Iris pigment epithelial cell (primary cell): Measurements from ENCODE around the gene LARGE1.
A peak's percentile ranks its signal among the peaks of the same experiment; 100 is the strongest.

Experiments used
- DNase-seq: peaks from one replicate; pipeline ENCODE4 v3.0.0-alpha.2; 2011; ENCODE audit warnings: low read depth

Gene LARGE1

DNA sequence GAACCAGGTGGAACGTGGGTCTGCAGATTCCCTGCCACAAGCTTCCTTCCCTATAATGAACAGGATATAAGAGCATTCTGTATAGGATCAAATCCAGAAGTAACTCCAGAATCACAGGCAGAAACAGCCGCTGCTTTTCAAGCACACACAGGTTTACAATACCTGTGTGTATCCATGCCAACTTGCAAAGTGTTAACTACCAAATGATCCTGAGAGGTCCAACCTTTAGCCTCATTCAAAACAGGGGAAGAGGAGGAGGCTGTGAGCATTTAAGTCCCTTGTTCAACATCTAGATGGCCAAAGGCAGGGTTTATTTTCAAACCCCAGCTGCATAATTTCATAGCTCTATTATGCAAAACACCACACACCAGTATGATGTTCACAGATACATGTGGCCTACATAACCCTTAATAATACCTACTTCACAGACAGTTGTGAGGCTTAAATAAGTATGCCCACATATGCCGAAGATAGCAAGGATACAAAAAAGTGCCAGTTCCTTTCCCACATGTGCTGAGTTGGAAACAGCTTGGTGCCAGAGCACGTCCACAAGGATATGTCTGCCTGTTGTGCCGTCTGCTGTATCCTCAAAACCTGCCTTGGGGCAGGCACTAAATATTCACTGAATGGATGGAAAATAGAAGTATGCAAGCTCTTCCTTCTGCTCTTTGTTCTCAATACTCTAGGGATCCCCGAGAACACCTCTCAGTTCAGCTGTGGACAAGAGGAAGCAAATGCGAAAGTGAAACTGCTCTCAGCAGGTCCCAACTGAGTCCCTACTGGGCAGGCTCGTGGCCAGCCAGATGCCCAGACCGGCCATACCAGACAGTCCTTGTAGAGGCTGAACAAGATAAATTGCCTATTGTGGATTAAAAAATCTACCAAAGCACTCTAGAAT, 66.8 kb downstream of the LARGE1 start:
- DNase-seq, result peak; percentile 27

DNA sequence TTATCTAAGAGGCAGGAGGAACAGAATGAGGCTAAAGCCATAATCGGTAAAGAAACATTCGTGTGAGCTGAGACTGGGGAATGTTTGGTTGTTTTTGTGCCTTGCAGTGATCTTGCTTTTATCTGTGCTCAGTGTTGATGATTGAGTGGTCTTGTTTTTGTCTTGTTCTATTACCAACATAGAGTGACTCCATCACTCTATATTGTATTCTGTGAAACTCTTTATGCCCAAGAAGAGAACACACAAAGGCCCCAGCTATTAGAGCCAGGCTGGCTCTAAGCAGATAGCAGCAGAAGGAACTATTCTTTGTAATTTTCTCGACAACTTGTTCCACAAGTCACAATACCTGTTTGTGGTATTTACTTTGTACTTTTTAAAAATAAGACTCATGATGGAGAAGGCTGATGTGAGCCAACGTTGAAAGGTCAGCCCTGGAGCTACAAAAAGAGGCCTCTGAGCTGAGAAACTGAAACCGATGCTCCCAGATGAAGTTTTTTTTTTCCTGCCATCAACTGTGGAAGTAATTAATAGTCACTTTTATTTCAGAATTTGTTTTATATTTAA, 68.4 kb downstream of the LARGE1 start:
- DNase-seq, result no peak

DNA sequence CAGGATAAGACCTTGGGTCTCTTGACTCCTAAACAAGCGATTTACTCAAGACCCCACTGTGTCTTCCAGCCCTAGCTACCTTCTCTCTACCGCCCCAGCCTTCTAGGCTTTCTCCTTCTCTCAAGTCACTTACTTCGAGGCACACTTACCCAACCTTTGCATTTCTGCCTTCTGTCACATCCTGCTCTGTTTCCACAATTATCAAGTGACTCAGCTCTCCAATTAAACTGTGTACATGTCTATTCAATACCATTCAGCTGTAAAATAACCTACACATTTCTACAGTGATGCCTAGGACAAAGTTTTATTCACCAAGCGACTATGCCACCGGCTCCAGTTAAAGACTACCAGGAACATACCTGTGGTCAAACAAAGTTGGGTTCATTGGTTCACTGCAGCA, 69.0 kb downstream of the LARGE1 start:
- DNase-seq, result no peak

DNA sequence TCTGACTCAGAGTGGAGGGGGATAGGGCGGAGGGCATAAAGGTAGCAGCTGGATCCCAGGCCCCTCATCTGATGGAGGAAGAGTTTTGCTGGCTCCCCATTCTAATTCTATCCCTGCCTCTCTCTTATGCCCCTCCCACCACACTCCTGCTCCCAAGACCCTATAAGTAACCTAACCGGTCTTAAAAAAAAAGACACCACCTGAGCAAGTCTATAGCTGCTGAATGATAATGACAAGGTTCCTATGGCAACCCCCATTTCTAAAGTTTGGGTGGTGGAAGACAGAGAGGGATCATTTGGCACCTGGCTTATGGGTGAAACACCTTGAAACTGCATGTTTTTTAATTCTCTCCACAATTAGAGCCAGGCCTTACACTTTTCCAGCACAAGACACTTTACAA, 69.6 kb downstream of the LARGE1 start:
- DNase-seq, result no peak

DNA sequence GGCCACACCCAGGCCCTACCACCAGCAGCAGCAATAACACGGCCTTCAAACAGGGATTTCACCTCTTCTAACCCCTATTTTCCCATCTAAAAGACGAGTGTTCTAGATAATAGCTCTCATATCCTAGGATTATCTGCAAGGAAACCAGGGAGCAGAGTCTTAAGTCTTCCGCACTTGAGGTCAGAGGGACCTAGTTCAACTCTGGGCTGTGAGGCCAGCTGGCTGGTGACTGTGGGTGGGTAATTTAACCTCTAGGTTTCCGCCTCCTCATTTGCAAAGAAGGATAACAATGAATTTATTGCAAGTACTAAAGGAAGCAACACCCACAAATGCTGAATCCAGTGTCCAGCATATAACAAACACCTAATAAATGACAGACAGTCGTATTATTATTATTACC, 70.1 kb downstream of the LARGE1 start:
- no peak for DNase-seq

DNA sequence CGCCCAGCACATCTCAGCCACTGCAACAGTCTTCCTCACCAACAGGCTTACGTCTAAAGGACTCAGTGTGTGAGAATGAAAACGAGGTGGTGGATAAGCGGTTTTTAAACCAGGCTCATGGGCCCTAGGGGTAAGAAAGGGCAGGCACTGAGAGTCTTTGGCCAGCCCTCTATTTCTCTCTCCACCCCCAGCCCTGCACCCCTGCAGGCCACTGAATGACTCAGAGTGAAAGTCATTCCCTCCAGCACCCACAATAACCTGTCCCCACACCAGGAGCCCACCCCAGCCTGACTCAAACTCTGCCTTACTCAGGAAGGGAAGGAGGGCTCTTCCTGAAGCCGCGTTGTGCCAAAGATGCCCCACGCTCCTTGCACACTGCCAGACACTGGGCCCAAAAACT, 72.0 kb downstream of the LARGE1 start:
- no peak for DNase-seq

DNA sequence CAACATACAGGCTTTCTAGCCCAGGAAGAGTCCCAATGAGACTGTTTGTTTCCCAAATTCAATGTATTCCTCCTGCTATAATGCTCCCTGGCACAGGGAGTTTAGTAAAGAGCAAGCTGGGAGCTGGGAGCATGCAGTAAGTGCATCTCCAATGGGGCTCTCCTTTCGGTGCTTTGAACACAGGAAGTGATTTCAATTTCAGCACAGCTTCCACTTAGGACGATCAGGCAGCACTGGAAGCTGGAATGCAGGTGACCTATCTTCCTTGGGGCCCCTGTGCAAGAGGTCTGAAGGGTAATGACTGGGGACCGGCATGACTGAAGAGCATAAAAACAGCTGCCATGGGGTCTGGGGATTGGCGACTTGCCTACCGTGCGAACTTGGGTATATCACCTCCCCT, 76.0 kb downstream of the LARGE1 start:
- no peak for DNase-seq

DNA sequence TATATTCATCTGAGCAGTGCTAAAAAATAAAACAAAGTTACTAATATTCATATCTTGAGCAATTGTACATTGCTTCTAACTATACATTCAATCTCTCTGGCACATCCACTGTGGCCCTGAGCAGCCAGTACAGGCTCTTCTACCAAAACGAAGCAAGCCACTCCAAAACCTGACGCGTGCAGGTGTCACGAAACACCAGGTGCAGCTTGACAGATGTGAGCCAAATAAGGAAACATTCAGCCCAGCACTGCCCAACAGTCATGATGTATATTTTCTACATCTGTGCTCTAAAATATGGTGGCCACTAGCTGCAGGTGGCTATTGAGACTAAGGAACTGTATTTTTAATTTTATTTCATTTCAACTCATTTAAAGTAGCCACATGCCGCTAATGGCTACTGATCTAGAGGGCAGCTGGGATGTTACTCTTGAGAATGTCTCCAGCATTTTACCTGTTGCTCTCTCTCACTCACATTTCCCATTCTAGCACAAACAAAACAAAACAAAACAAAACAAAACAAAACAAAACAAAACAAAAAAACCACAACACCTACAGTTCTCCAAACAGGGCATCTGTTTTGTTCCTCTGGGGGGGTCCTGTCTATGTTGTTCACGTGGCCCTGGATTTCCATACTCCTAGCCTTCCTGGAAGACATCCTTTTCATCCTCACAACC, 77.7 kb downstream of the LARGE1 start:
- no peak for DNase-seq

DNA sequence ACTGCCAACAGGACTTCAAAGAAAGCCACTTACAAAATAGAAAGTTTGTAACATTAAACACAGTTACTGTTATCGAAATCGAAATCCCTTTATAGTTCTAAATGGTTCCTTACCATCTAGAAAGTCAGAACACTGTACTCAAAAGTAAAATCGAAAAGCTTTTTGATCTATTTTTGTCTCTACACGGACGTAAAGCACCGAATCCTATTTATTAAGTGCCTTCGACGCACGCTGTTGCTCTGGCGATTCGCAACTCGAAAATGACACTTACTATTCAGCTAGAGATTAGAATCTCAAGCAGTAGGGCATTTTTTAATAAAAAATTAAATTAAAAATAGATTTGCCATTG, 78.3 kb downstream of the LARGE1 start:
- no peak for DNase-seq

DNA sequence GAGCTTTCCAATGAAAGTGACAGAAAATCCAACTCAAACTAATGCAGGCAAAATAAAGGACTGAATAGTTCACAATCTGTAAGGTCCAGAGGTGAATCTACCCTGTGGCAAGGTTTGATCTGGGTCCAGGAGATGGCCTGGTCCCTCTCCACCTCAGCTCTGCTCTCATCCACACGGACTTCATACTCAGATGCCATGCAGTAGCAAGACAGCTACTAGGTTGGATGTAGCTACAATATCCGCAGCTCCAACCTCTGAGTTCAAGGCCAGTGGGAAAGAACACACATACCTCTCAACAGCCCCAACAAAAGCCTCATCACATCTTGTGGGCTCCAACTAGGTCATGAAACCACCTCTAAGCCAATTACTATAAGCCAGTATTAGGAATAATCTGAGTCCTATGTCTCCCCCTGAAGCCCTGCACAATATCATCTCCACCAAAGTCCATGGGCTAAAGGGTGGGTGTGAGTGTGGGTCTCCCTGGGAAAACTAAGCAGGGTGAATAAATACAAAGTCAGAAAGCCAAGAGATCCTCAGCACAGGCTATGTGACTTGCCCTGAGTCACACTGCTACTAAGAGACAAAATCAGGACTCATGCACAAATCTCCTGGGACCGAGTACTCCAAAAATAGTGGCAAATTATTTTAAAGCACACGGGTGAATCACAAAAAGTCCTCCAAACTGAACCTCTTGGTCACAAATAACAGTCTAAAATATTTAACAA, 78.8 kb downstream of the LARGE1 start:
- no peak for DNase-seq

DNA sequence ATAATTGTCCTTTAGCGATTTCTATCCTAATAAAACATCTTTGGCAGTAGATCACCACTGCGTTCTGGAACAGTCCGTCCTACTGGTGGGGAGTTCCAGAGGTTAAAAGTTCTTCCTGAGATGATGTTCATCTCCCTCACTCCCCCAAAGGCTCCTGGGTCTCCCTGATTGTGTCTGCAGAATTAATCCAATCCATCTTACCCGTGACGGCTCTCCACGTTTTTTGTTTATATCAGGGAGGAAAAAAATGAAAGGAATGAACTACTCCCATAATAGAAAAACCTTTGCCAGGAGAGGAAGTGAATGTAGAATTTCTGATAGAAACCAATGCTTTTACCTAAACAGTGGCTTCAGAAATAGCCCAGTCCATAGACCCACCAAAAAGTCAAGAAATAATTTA, 81.6 kb downstream of the LARGE1 start:
- no peak for DNase-seq

DNA sequence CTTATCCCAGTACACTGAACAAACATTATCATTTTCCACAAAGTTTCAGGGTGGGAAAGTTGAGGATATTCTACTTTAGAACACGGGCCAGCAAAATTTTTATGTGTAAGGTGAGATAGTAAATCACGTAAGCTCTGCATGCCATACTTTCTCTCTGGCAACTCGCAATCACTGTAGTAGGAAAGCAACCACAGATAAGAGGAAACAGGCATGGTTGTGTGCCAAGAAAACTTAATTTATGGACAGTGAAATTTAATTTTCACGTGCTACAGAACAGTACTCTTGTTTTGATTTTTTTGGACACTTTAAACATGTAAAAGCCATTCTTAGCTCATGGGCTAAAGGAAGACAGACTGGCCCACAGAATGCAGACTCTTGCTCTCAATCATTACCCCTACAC, 82.5 kb downstream of the LARGE1 start:
- DNase-seq, result no peak

DNA sequence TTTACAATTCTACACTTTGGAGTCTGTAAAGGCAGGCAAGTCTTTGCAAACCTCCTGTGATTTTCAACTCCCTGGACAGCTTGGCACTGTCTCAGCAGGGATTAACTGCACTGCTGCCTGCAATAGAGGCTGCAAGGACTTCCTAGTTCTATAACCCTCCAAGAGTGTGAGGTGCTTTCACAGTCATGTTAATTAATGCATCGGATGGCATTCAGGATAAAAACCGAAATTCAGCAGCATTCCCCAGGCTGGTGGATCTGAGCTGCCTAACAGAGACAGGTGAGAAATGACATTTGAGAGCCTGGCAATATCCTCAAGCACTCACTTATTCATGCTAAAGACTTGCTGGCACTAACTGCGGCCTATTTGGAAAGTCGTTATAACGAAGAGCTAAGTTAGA, 85.0 kb downstream of the LARGE1 start:
- DNase-seq, result no peak

DNA sequence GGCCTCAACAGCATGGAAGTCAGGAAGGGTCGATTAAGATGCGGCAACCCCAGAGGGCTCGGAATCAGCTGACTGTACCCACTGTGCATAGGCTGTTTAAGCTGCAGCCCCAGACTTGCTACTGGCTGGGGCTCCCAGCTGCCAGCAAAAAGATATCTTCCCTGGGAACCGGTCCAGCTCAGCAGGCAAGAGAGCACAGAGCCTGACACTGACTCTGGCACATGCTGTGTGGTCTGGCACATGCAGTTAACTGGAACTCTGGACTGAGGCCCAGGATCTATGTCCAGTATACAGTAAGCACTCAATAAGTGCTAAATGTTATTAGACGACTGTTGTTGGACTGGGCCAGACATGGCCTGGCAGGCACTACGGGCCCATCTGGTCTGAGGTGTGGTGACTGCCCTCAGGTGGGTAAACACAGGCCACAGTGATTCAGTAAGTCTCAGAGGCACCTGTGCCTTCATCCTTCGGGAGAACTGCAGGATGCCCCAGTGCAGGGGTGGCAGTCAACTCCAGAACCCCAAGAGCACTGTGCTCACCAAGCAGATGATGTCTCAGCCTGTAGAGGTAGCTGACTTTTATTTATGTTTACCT, 87.6 kb downstream of the LARGE1 start:
- no peak for DNase-seq

DNA sequence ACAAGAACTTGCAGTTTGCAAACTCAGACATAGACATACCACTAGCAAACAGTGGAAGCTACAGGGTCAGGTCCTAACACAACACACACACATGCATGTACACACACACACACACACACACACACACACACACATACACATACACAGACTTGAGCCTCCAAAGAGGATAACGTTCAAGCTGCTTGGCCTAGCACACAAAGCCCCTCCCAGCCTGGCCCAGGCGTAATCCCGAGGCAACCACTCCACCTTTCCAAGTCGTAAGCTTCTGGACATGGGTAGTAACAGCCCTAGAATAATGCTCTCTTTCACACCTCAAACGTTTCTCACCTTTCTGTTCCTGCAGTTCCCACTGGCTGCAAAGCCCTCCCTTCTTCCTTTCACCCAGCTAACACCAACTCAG, 88.6 kb downstream of the LARGE1 start:
- DNase-seq, result no peak

DNA sequence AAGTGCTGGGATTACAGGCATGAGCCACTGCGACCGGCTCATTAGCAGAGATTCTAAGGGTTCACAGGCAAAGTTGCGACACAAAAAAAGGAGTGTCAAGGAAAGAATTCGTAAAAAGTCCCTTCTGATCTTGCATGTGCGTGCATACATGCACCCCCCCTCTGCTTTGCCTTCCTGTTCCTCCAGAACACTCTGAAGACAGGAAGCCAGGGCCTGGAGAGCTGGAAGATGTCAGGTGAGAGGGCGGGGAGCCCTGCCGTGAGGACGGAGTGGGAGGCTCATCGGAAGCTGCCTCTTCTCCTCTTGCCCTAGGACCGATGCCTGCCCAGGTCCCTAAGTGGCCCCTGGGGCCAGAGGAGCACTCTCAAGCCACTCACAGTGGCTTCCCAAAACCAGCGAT, 89.1 kb downstream of the LARGE1 start:
- DNase-seq, result no peak

DNA sequence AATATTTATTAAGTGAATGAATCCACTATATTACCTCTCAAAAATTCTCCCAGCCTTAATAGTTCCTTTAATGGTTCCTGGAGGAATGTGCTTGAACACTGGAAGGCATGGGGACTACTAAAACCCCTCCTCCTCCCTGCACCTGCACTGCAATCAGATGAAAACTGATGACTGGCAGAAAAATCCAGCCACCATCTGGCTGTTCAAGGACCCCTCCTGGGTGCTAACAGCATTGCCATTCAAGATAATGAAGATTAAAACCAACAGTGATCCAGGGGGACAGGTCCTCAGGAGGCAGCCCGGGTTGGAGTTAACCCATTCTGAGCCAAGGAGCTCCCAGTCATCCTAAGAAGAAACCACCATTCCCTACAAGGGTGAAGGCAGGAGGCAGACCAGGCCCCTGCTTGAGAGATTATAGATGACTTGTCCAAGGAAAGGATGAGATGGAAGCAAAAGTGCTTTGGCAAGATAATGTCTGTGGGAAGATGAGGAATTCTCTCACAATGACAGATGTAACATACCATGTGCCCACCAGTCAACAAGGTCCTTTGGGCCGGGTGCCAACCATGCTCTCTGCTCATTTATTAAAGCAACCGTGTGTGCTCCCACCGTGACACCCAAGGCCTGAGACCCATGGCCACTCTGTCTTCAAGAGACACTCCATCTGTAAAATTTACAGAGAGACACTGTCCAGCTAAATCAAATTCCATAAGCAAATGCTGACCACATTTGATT, 90.6 kb downstream of the LARGE1 start:
- DNase-seq, result no peak

DNA sequence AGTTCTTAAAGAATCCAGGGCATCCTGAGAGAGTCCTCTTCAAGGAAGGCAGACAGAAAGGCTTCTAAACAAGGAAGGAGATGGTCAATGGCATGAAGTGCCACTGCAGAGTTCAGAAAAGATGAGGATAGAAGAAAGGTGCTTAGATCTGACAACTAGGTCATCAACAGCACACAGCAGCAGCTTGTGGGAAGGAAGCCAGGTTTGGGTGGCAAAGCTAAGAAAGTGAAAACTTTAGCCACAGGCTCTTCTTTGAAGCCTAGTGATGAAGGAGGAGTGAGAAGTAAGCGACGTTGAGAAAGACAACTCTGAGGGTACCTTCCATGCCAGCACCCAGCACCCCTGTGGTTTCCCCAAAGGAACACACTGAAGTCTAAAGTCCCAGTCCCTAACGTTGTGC, 92.0 kb downstream of the LARGE1 start:
- DNase-seq, result no peak

DNA sequence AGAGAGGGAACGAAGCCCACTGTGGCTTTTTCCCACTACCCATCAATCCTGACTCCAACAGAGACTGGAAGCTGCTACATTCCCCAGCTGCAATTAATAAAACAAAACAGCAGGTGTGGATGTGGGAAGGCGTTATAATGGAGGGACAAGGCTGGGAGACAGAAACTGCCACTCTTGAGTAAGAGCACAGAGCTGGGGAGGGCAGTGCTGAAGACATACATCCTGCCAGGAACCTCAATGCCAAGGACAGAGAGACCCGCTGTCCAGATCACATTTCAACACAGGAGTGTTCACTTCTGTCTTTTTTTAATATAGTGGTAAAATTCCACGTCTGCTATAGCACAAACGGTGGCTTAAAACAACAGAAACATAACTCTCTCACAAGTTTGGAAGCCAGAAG, 94.5 kb downstream of the LARGE1 start:
- no peak for DNase-seq

DNA sequence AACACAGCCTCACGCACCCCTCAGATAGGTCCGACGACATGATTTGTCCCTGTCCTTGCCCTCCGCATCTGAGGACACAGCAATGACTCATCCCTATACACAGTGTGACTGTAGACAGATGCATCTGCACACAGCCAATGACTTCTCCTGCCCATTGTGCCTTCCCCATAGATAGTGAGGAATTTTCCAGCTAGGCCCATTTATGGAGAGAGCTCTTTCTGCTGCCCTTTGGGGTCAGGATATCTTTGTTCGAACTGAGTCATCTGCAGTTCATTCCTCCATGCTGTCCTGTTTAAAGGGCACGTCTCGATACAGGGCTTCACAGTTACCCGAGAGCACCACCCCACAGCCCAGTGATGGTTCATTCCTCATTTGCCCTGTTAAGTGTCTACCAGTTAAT, 96.7 kb downstream of the LARGE1 start:
- no peak for DNase-seq

DNA sequence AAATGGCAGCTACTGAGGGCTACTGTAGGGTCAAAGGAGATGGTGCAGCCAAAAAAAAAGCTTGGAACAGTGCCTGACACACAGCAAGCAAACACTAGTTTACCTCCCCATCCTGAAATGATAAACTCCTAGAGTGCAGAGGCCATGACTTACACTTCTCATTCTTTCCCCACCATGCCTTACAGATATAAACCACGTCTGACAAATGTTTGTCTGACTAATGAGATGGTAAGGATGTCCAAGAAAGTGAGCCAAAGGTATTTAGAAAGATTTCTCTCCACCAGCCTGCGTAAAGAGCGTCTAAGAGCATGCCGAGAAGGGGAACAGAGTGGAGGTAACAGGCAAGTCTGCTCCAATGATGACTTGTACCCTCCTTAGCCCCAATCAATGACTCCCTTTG, 99.0 kb downstream of the LARGE1 start:
- DNase-seq, result no peak

DNA sequence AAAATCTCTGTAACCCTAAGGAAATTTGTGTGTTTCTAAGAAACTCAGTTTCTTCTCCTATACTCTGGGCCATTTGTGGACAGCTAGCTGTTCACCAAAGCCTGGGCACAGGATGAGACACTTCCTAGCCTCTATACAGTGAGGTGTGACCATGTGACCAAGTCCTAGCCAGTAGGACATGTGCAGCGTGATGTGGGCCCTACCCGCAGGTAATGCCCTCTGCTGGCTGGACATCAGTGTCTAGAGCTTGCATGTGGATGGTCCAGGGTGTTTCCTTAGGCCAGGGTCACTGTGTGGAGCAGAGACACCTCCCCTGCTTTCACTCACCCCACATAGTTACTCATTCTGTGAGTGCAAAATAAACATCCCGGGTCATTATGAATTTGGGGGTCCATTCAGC, 100.5 kb downstream of the LARGE1 start:
- no peak for DNase-seq
